Colonic mucosa (tissue), 4 donors: ENCODE data around the gene TAF6. TPM values are rescaled to one million over a fixed set of nuclear protein-coding genes. Genes with fewer than 3 reads are reported as not detected.

ENCODE experiments used
- DNase-seq: peaks from one replicate; pipeline ENCODE4 v3.0.0-alpha.2; 2020
- H3K27ac ChIP-seq: fragments of 200-600 bp; one replicate; pipeline ENCODE4 v1.8.0; 2021
- H3K27me3 ChIP-seq: fragments of 200-600 bp; one replicate; pipeline ENCODE4 v1.8.0; 2021
- H3K36me3 ChIP-seq: fragments of 200-600 bp; one replicate; pipeline ENCODE4 v1.8.0; 2021
- H3K4me1 ChIP-seq: fragments of 200-600 bp; one replicate; pipeline ENCODE4 v1.8.0; 2021; ENCODE audit warnings: mild to moderate bottlenecking
- H3K4me3 ChIP-seq: fragments of 200-600 bp; one replicate; pipeline ENCODE4 v1.8.0; 2021
- H3K9ac ChIP-seq, 2 donors: one replicate each; pipeline ENCODE4 v1.7.0; 2013; ENCODE audit warnings: control low read depth in 2 of 2, low read depth in 2 of 2, low read length in 2 of 2
- H3K9me3 ChIP-seq: fragments of 200-600 bp; one replicate; pipeline ENCODE4 v1.8.0; 2021
- intact Hi-C: fragments of 100-400 bp; cut with DNase I; formaldehyde crosslinking; loops from one replicate; pipeline ENCODE4 v1.14.1; 2022
- total RNA-seq, 2 donors: library from RNA; stranded (reverse); fragmentation: NEBNext Ultra II Directional in 1 of 2; extraction: Animal tissue kit (Norgen Biotek cat#: 25700) in 1 of 2; gene quantifications; one replicate each; pipeline ENCODE4 v1.2.1, GENCODE V29; 2021
- TF ChIP-seq, protein P1 (sequence below): fragments of 200-600 bp; IDR thresholded peaks from one replicate; pipeline ENCODE4 v1.8.0; 2022; ENCODE audit warnings: antibody characterized with exemption, mild to moderate bottlenecking
- donor health status: healthy.
- donor health status: DM: no; HTN: no; CAD: no.
- donor health status: DM: no; HTN: no; CAD: no.

Gene TAF6
- total RNA-seq, result 10 to 100 TPM; 28.7 to 67.3 TPM

DNA sequence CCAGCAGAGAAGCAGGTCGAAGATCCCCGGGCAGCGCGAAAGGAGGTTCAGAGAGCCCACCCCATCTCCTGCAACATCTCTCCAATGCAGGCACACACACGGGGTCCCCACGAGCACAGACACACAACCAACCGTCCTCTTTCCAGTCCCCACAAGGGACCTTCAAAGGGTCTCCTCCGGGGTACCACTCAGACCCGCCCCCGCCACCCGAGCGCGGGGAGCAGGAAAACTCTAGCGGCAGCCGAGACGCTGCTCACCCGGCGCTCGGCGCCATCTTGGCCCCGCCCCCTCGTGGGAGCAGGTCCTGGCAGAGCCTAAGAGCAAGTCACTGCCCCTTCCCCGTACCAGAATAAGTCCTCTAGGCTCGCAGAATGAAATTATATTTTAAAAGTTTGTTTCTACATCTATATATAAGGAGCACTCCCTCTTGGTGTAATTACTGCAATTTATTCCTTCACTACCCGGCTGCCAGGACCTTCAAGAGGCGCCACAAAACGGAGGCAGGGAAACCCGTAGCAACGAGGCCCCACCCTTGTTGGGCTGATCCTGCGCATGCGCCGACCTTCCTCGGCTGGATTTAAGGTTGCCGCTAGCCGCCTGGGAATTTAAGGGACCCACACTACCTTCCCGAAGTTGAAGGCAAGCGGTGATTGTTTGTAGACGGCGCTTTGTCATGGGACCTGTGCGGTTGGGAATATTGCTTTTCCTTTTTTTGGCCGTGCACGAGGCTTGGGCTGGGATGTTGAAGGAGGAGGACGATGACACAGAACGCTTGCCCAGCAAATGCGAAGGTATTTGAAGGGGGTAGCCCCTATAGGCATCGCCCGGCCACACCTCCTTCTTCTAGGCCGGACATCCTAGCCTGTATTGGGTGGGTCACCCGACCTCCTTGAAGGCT is at the start of gene TAF6, which contains the start of gene CNPY4:
Gene TAF6, minus strand, starts transcription at position 287 of the 898 bp plus-strand sequence. CDS start 5,149 bp downstream, outside the sequence.
Gene CNPY4, plus strand, starts transcription at position 563 of the 898 bp plus-strand sequence. Its CDS starts 111 bp downstream, at position 674.
- intact Hi-C loops, result no loop called here
- Histone ChIP-seq H3K9me3 (no peaks in the 10 kb centered on the region), H3K36me3 (no peaks in the 10 kb centered on the region), H3K27me3 (no peaks in the 10 kb centered on the region), H3K27ac (peak within 1 kb of the TSS; percentile 77), H3K4me3 (peak within 1 kb of the TSS; percentile 79), H3K4me1 (peaks cover 6% of the 10 kb centered on the region), H3K9ac (peak within 1 kb of the TSS; percentile 52 to 70)
- DNase-seq, result peak; percentile 96
- TF ChIP-seq, protein P1, sequence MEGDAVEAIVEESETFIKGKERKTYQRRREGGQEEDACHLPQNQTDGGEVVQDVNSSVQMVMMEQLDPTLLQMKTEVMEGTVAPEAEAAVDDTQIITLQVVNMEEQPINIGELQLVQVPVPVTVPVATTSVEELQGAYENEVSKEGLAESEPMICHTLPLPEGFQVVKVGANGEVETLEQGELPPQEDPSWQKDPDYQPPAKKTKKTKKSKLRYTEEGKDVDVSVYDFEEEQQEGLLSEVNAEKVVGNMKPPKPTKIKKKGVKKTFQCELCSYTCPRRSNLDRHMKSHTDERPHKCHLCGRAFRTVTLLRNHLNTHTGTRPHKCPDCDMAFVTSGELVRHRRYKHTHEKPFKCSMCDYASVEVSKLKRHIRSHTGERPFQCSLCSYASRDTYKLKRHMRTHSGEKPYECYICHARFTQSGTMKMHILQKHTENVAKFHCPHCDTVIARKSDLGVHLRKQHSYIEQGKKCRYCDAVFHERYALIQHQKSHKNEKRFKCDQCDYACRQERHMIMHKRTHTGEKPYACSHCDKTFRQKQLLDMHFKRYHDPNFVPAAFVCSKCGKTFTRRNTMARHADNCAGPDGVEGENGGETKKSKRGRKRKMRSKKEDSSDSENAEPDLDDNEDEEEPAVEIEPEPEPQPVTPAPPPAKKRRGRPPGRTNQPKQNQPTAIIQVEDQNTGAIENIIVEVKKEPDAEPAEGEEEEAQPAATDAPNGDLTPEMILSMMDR, result no peak

DNA sequence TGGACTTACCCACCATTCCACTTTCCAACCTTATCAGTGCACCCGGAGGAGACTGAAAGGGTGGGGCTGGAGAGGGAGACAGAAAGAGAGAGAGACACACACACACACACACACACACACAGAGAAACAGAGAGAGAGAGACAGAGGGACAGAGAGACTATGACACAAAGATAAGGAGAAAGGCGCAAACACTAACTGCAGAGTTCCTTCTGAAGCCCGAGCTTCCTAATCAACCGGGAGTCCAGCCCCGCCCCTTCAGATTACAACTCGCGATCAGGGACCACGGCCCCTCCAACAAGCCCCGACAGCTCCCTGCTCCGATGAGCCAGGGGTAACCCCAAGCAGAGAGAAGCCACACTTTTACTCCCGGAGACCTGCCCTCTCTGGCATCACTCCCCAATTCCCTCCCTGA is 48.8 kb upstream of the TAF6 start:
- Histone ChIP-seq H3K27me3 (peaks cover 11% of the 10 kb centered on the region), H3K27ac (peak overlapping the region; percentile 65), H3K4me1 (no peaks in the 10 kb centered on the region), H3K9me3 (no peaks in the 10 kb centered on the region), H3K36me3 (no peaks in the 10 kb centered on the region), H3K9ac (peak overlapping the region; percentile 52 to 78), H3K4me3 (peak overlapping the region; percentile 32)
- intact Hi-C loops, result no loop called here
- peak; percentile 59 for DNase-seq
- TF ChIP-seq, protein P1, result no peak

DNA sequence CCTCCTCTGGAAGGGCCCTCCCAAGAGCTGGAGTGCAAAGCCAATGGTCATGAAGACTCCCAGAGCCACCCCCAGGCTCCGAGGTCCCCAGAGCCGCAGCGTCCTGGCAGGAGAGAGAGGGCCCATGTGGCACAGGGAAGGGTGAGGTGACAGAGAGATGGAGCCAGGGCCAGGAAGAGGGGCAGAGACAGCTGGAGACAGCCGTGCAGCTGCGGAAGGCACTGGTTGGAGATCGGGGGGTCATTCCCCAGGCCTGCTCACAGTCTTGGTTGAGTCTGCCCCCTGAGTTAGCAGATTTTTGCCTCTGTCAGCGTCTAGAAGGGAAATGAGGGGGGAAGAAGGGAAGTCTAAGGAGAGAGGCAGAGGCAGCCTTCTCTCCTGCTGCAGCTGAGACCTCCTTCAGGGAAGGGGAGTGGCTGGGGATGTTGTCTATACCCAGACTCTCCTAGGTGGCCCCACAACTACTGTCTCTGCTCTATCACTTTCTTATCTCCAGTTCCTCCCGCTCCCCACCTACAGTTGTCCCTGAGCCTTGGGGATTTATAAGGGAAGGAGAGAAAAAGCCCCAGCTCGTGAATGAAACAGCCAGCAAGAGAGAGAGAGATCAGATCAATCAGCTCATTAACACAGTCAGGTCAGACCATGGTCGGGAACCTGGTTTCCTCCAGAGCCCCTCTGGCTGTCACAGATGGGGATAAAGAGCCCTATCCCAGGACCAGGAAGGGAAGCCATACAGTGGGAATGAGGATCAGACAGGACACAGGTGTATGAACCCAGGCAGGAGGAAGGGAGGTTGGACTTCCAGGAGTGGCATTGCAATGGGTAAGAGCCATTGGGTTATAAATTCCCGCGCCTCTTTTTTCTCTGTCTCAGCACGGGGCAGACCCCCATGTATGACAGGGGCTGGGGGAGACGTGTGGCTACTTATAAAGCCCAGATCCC is 48.1 kb upstream of the TAF6 start:
- Histone ChIP-seq H3K27me3 (peaks cover 10% of the 10 kb centered on the region), H3K9me3 (no peaks in the 10 kb centered on the region), H3K4me3 (no peak overlapping the region), H3K27ac (no peak overlapping the region), H3K4me1 (no peaks in the 10 kb centered on the region), H3K9ac (peak overlapping the region in 1 of 2 donors; percentile 78), H3K36me3 (no peaks in the 10 kb centered on the region)
- intact Hi-C loops, result no loop called here
- no peak for DNase-seq
- TF ChIP-seq, protein P1, result no peak

DNA sequence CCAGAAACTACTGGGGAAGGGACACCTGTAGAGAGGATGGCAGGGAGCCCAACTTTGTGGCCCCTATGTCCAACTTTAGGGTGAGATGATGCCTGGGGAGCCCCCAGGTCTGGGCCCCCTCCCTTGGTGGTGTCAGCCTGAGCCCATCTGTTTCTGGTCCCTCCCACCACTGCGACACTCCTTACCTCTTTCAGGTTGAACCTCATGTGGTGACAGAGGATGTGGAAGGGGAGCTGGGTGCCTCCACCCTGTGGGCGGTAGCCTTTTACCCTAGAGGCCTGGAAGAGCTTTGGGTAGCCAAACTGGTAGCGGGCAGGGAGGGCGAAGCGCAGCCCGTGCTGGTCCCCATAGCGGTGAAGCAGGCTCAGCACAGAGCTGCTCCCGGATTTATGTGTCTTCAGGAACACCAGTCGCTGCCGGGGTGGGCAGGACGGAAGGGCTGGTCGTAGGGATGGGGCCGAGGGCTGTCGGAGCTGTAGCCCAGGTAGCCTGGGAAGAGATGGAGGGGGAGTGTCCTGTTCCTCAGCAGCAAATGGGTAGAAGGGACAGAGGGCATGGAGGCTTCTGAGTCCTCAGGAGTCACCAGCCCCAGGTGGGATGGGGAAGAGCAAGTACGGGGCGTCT is 47.3 kb upstream of the TAF6 start:
- no peaks in the 10 kb centered on the region for H3K9me3 ChIP-seq
- no peaks in the 10 kb centered on the region for H3K4me1 ChIP-seq
- no peak for DNase-seq
- H3K4me3 ChIP-seq, result no peak overlapping the region
- H3K9ac ChIP-seq, result no peak overlapping the region
- intact Hi-C loops, result no loop called here
- H3K27ac ChIP-seq, result no peak overlapping the region
- no peaks in the 10 kb centered on the region for H3K36me3 ChIP-seq
- peaks cover 2% of the 10 kb centered on the region for H3K27me3 ChIP-seq
- TF ChIP-seq, protein P1, result no peak

DNA sequence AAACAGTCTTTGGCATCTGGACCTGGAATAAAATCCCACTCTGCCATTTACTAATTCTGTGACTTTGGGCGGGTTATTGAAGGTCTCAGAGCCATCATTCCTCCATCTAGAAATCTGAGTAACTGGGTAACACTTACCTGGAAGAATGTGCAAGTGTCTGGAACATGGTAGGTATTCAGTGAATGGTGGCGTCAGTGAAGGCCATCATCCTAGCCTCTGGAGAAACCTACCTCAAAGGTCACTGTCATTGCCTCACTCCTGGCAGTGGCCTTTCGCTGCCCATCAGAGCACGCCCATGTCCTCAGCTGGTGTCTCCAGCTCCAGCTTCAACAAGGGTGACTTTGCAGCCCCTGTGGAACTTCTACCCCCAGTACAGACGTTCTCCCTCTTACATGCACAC is 44.7 kb upstream of the TAF6 start:
- DNase-seq, result no peak
- intact Hi-C loops, result no loop called here
- TF ChIP-seq, protein P1, result no peak
- H3K9me3 ChIP-seq, result no peaks in the 10 kb centered on the region
- no peaks in the 10 kb centered on the region for H3K27me3 ChIP-seq
- H3K4me1 ChIP-seq, result no peaks in the 10 kb centered on the region
- H3K9ac ChIP-seq, result peak overlapping the region in 1 of 2 donors; percentile 63
- H3K36me3 ChIP-seq, result no peaks in the 10 kb centered on the region
- no peak overlapping the region for H3K27ac ChIP-seq
- H3K4me3 ChIP-seq, result no peak overlapping the region
